Measurements from ENCODE around the gene ABAT. TPM values are rescaled to one million over a fixed set of nuclear protein-coding genes. Genes with fewer than 3 reads are reported as not detected.

The ABAT gene
- total and polyA plus RNA-seq, 11 donors, result 3.4 to 37.0 (median 12.8) TPM

DNA sequence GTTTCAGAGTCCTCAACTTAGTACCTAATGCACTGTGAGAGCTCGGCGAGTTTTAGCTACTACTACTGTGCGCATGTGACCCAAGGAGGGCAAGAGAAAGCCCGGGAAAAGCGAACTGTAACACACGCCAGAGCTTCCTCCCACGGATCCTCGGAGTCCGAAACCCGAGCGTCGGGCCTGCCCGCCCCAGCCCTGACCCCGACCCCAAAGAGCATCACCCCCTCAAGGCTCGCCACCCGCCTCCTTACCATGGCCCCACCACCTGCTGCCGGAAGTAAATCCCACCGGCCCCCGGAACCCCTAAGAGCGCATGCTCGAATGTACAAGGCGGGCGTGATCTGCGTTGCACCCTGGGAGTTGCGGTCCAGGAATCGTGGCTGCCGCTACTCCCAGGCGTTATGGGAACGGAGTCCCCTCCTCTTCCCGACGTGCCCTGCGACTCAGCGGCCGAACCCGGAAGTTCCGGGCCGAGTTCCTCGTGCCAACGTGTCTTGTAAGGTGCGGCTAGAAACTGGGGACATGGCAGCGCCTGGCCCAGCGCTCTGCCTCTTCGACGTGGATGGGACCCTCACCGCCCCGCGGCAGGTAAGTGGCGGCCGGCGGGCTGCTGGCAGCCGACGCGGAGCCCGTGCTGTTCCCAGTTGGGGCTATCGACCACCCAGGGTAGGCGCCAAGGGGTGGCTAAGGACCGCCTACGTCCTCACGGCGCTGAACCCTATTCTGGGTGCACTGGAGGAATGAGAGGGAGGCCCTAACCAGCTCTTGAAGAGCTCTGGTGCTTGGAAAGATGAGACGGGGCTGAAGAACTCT, 123.2 kb downstream of the ABAT start, which contains the start of the genes PMM2 and TMEM186:
Gene PMM2, plus strand, starts transcription at position 476 of the 810 bp plus-strand sequence. Its CDS starts 44 bp downstream, at position 520.
Gene TMEM186, minus strand, starts transcription at position 276 of the 810 bp plus-strand sequence. Its CDS starts 25 bp downstream, at position 251.
- 0 to 1% (median 1%) methylated on average over 58 to 61 of the region's 61 CpGs for WGBS, 4 donors
- DNase-seq, result peak; percentile 96 to 98 (median 97)
- H3K36me3 ChIP-seq, result peaks cover 0 to 31% (median 13%) of the 10 kb centered on the region in 9 donors
- no peaks in the 10 kb centered on the region for H3K27me3 ChIP-seq
- no peaks in the 10 kb centered on the region for H3K9me3 ChIP-seq
- intact Hi-C loops (cut with DNase I), result loop anchor here (2.0 to 10.0 kb wide), 13 partner anchors 70 to 295 kb away; partner anchors contain the start of genes CARHSP1 (in 6 of the 10), ABAT (in 2 of the 10), LITAFD (in 2 of the 10) and HAPSTR1 (in 1 of the 10)
- H3K4me3 ChIP-seq, result peak within 1 kb of the TSS; percentile 71 to 100 (median 88)
- TF ChIP-seq POLR2A (IDR thresholded peaks at IDR 0.05), result peak in 1 of 2 donors; percentile 71
- TF ChIP-seq, protein P1, sequence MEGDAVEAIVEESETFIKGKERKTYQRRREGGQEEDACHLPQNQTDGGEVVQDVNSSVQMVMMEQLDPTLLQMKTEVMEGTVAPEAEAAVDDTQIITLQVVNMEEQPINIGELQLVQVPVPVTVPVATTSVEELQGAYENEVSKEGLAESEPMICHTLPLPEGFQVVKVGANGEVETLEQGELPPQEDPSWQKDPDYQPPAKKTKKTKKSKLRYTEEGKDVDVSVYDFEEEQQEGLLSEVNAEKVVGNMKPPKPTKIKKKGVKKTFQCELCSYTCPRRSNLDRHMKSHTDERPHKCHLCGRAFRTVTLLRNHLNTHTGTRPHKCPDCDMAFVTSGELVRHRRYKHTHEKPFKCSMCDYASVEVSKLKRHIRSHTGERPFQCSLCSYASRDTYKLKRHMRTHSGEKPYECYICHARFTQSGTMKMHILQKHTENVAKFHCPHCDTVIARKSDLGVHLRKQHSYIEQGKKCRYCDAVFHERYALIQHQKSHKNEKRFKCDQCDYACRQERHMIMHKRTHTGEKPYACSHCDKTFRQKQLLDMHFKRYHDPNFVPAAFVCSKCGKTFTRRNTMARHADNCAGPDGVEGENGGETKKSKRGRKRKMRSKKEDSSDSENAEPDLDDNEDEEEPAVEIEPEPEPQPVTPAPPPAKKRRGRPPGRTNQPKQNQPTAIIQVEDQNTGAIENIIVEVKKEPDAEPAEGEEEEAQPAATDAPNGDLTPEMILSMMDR (IDR thresholded peaks at IDR 0.05), result no peak
- peak; percentile 99 to 100 (median 100) for ATAC-seq
- H3K4me1 ChIP-seq, result peaks cover 0 to 40% (median 27%) of the 10 kb centered on the region in 12 donors
- peak within 1 kb of the TSS in 11 of 12 donors; percentile 65 to 90 (median 83) for H3K27ac ChIP-seq

- peak in 1 of 4 donors; percentile 4 for ATAC-seq
- H3K27me3 ChIP-seq, result no peaks in the 10 kb centered on the region
- peaks cover 0 to 37% (median 19%) of the 10 kb centered on the region in 9 donors for H3K36me3 ChIP-seq
- intact Hi-C loops (cut with DNase I), result loop anchor here (5.0 to 10.0 kb wide), 11 partner anchors 69 to 294 kb away; partner anchors contain the start of genes CARHSP1 (in 5 of the 10), ABAT (in 2 of the 10), LITAFD (in 2 of the 10) and HAPSTR1 (in 1 of the 10)
- no peak for DNase-seq
- no peak for TF ChIP-seq POLR2A (IDR thresholded peaks at IDR 0.05)
- TF ChIP-seq, protein P1 (IDR thresholded peaks at IDR 0.05), result no peak
- peak overlapping the region; percentile 71 to 100 (median 88) for H3K4me3 ChIP-seq
- WGBS, 4 donors, result 0 to 5% (median 2%) methylated on average over 6 of the region's 6 CpGs
- peaks cover 0 to 40% (median 27%) of the 10 kb centered on the region in 12 donors for H3K4me1 ChIP-seq
- H3K27ac ChIP-seq, result peak overlapping the region in 11 of 12 donors; percentile 65 to 90 (median 83)
- no peaks in the 10 kb centered on the region for H3K9me3 ChIP-seq
Measured at GRCh38 chr16:8798174-8798527, 123.7 kb downstream of the ABAT start.

DNA sequence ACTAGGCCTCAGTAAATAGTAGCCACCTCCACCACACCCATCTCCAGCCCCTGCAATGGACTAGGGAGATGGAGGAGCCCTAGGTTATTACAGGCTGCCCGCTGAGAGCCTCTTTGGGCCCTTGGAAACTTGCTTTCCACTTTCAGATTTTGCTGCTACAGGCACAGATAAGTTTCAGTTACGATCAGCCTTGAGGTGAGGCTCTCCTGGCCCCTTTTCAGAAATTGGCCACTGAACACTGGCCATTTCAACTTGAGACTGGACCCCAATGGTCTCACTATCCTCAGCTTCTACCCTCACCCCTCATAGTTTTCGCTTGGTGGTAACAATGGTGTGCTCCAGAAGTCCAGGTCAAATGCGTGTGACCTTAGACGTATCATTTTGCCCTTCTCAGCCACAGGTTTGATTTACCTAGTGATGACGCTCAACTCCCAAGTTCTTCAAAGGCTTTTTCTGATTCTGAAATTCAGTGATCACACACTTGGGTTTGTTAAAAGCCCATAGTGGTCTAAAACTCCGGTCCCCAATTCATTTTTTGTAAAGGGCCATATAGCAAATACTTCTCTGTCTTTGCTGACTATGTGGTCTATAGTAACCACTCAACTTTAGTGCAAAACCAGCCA, 124.2 kb downstream of the ABAT start:
- no peaks in the 10 kb centered on the region for H3K27me3 ChIP-seq
- ATAC-seq (peak in 1 of 4 donors; percentile 1), DNase-seq (no peak)
- TF ChIP-seq, protein P1 (IDR thresholded peaks at IDR 0.05), result no peak
- no peak for TF ChIP-seq POLR2A (IDR thresholded peaks at IDR 0.05)
- no peaks in the 10 kb centered on the region for H3K9me3 ChIP-seq
- intact Hi-C loops (cut with DNase I), result loop anchor here (5.0 to 10.0 kb wide), 11 partner anchors 69 to 294 kb away; partner anchors contain the start of genes CARHSP1 (in 5 of the 10), ABAT (in 2 of the 10), LITAFD (in 2 of the 10) and HAPSTR1 (in 1 of the 10)
- 59 to 67% (median 65%) methylated on average over 7 of the region's 7 CpGs for WGBS, 4 donors
- H3K4me3 ChIP-seq, result peak overlapping the region; percentile 71 to 100 (median 88)
- peak overlapping the region in 9 of 12 donors; percentile 65 to 90 (median 85) for H3K27ac ChIP-seq
- peaks cover 0 to 40% (median 27%) of the 10 kb centered on the region in 12 donors for H3K4me1 ChIP-seq
- H3K36me3 ChIP-seq, result peaks cover 0 to 42% (median 24%) of the 10 kb centered on the region in 9 donors
